ENCODE data around the gene ZNF423.

ZNF423 gene

GRCh38 chr16:49619811-49620157, 236.1 kb downstream of the ZNF423 start:
- no peak for DNase-seq

- DNase-seq = no peak
These were observed 237.0 kb downstream of the ZNF423 start for GRCh38 chr16:49618955-49619354.

- no peak for DNase-seq
These were observed 238.1 kb downstream of the ZNF423 start for GRCh38 chr16:49617710-49618330.

GRCh38 chr16:49617016-49617629, 238.8 kb downstream of the ZNF423 start:
- no peak for DNase-seq

GRCh38 chr16:49615576-49615975, 240.3 kb downstream of the ZNF423 start:
- DNase-seq = no peak

GRCh38 chr16:49610983-49611382, 244.9 kb downstream of the ZNF423 start:
- DNase-seq = no peak

GRCh38 chr16:49608779-49609178, 247.1 kb downstream of the ZNF423 start:
- no peak for DNase-seq

- no peak for DNase-seq
These were observed 247.8 kb downstream of the ZNF423 start for GRCh38 chr16:49608098-49608497.

GRCh38 chr16:49605536-49606254, 250.2 kb downstream of the ZNF423 start:
- DNase-seq = no peak

- no peak for DNase-seq
These were observed 251.3 kb downstream of the ZNF423 start for GRCh38 chr16:49604602-49605001.

GRCh38 chr16:49603956-49604355, 252.0 kb downstream of the ZNF423 start:
- DNase-seq = no peak

GRCh38 chr16:49602976-49603310, 253.0 kb downstream of the ZNF423 start:
- DNase-seq = no peak

GRCh38 chr16:49602201-49602975, 253.5 kb downstream of the ZNF423 start:
- DNase-seq = no peak

- no peak for DNase-seq
These were observed 254.3 kb downstream of the ZNF423 start for GRCh38 chr16:49601576-49601975.

- DNase-seq = no peak
These were observed 254.9 kb downstream of the ZNF423 start for GRCh38 chr16:49600976-49601375.

GRCh38 chr16:49600536-49600935, 255.4 kb downstream of the ZNF423 start:
- DNase-seq = no peak

GRCh38 chr16:49599704-49600103, 256.2 kb downstream of the ZNF423 start:
- no peak for DNase-seq

- no peak for DNase-seq
These were observed 256.6 kb downstream of the ZNF423 start for GRCh38 chr16:49599281-49599680.

- DNase-seq = no peak
These were observed 257.3 kb downstream of the ZNF423 start for GRCh38 chr16:49598383-49599170.

- no peak for DNase-seq
These were observed 258.1 kb downstream of the ZNF423 start for GRCh38 chr16:49597796-49598195.

- no peak for DNase-seq
These were observed 259.1 kb downstream of the ZNF423 start for GRCh38 chr16:49596648-49597291.

- DNase-seq = no peak
These were observed 259.8 kb downstream of the ZNF423 start for GRCh38 chr16:49596068-49596467.

Measured in MV-4-11 (cell line).